K562 (cell line): ENCODE results near the gene HBEGF. TPM values are rescaled to one million over a fixed set of nuclear protein-coding genes. Genes with fewer than 3 reads are reported as not detected.

Source experiments
- ATAC-seq: fragments of 200-7000 bp; cut with Tn5 transposase; 3 replicates; pipeline ENCODE4 v1.9.1; 2020; ENCODE audit warnings: moderate library complexity
- BruUV-seq: library from RNA; stranded (reverse); fragments of 400-500 nt; replicated peaks from 2 replicates; lab custom pipeline; 2021; lab: Mats Ljungman, UMichigan
- CTCF ChIA-PET: fragments of 300-600 bp; formaldehyde crosslinking; extraction: SDS; loops from one replicate; lab custom pipeline; 2021; ENCODE audit warnings: low intra/inter-chr PET ratio; lab: Yijun Ruan, JAX
- POLR2A ChIA-PET: fragments of 300-600, 350-650 bp; sonication (Branson Sonifier 250); formaldehyde crosslinking; extraction: SDS; loops from one replicate; lab custom pipeline; 2021; ENCODE audit warnings: antibody characterized with exemption, inconsistent platforms; lab: Yijun Ruan, JAX
- DNase-seq, 4 experiments: peaks; one replicate each; pipeline versions ENCODE4 v3.0.0 to v3.0.0-alpha.2; 2011 to 2018; ENCODE audit warnings: low spot score in 3 of 4, mixed read lengths in 3 of 4; ENCODE audit errors: extremely low read depth in 1 of 4
- FAIRE-seq: peaks from 2 replicates; lab custom pipeline; 2011; peaks lifted over from hg19 to GRCh38; lab: Jason Lieb, UNC
- H2AFZ ChIP-seq: 2 replicates; pipeline ENCODE4 v1.6.0; 2011; ENCODE audit warnings: low read depth, low read length, control low read depth, inconsistent platforms
- H3K27ac ChIP-seq: fragments of 200-600 bp; 3 replicates; pipeline ENCODE4 v1.8.0; 2011; ENCODE audit warnings: low read depth, mild to moderate bottlenecking, control low read depth, inconsistent platforms, low read length, moderate library complexity, mixed read lengths; ENCODE audit errors: extremely low read depth
- H3K27me3 ChIP-seq, 2 experiments: fragments of 300-600 bp in 1 of 2; 2 replicates in 1 of 2; 3 replicates in 1 of 2; pipeline versions ENCODE4 v1.6.0 to v1.8.0; 2011; ENCODE audit warnings: inconsistent platforms in 2 of 2, low read length in 2 of 2, mild to moderate bottlenecking in 1 of 2, mixed read lengths in 1 of 2, moderate library complexity in 1 of 2; ENCODE audit not compliant: control insufficient read depth in 2 of 2, insufficient read depth in 2 of 2
- H3K36me3 ChIP-seq: fragments of 300-600 bp; 3 replicates; pipeline ENCODE4 v1.8.0; 2011; ENCODE audit warnings: mild to moderate bottlenecking, low read length, inconsistent platforms; ENCODE audit not compliant: control insufficient read depth, insufficient read depth
- H3K4me1 ChIP-seq, 2 experiments: fragments of 200-600 bp in 1 of 2; replicated peaks in 1 of 2; 2 replicates in 1 of 2; 3 replicates in 1 of 2; pipeline versions ENCODE4 v1.5.1 to v1.8.0; 2011; ENCODE audit warnings: inconsistent platforms in 2 of 2, low read length in 2 of 2, mild to moderate bottlenecking in 1 of 2, mixed read lengths in 1 of 2, moderate library complexity in 1 of 2; ENCODE audit not compliant: control insufficient read depth in 2 of 2, insufficient read depth in 2 of 2
- H3K4me2 ChIP-seq: 2 replicates; pipeline ENCODE4 v1.6.1; 2011; ENCODE audit warnings: low read length, control low read depth, inconsistent platforms, mixed read lengths; ENCODE audit not compliant: insufficient read depth
- H3K4me3 ChIP-seq: fragments of 200-600 bp; sonication (generic), shearing (Covaris generic); 2 replicates; pipeline ENCODE4 v1.5.1; 2016; ENCODE audit warnings: control low read depth, inconsistent platforms
- H3K79me2 ChIP-seq: fragments of 200-600 bp; 3 replicates; pipeline ENCODE4 v1.8.0; 2011; ENCODE audit warnings: low read length, inconsistent platforms; ENCODE audit not compliant: control insufficient read depth, insufficient read depth
- H3K9ac ChIP-seq, 2 experiments: 2 replicates each; pipeline versions ENCODE4 v1.6.0 to v1.6.1; 2011; ENCODE audit warnings: low read depth in 2 of 2, low read length in 2 of 2, control low read depth in 1 of 2, inconsistent platforms in 1 of 2, mild to moderate bottlenecking in 1 of 2, mixed read lengths in 1 of 2; ENCODE audit not compliant: insufficient read depth in 1 of 2
- H3K9me1 ChIP-seq: one replicate; pipeline ENCODE4 v1.6.0; 2011; ENCODE audit warnings: inconsistent platforms, mild to moderate bottlenecking, low read length, moderate library complexity; ENCODE audit not compliant: control insufficient read depth, insufficient read depth
- H3K9me3 ChIP-seq: replicated peaks from 2 replicates; pipeline ENCODE4 v1.5.1; 2011; ENCODE audit warnings: low read depth, low read length, inconsistent platforms; ENCODE audit not compliant: control insufficient read depth, insufficient read depth
- H4K20me1 ChIP-seq: replicated peaks from 2 replicates; pipeline ENCODE4 v1.6.1; 2011; ENCODE audit warnings: low read length, inconsistent platforms, mixed read lengths; ENCODE audit not compliant: control insufficient read depth, insufficient read depth
- ESRRB ChIP-seq: fragments of 250-450 bp; sonication (Bioruptor Pico); IDR thresholded peaks from 2 replicates; pipeline ENCODE4 v1.5.0; 2020; ENCODE audit warnings: mild to moderate bottlenecking, moderate library complexity, borderline replicate concordance
- KLF1 ChIP-seq: fragments of 450-650 bp; IDR thresholded peaks from 2 replicates; pipeline ENCODE4 v1.6.1; 2016; ENCODE audit warnings: missing genetic modification characterization, missing compliant biosample characterization
- MAZ ChIP-seq, 2 experiments: fragments of 450-650 bp in 1 of 2; sonication (generic) in 1 of 2; formaldehyde crosslinking; IDR thresholded peaks in 1 of 2; conservative IDR thresholded peaks in 1 of 2; 2 replicates each; pipeline versions ENCODE4 v1.4.0 to v1.5.0; 2020; ENCODE audit warnings: mild to moderate bottlenecking in 1 of 2, missing genetic modification reagents in 1 of 2
- ZNF589 ChIP-seq: fragments of 200-800 bp; sonication (Bioruptor generic); IDR thresholded peaks from 2 replicates; pipeline ENCODE4 v1.6.1; 2016; ENCODE audit warnings: low read depth, missing genetic modification characterization, missing compliant biosample characterization
- WGBS: fragments of 100-300 bp; shearing (Covaris generic); methylation state at CpG from one replicate; pipeline ENCODE4 v1.1.6; 2016; ENCODE audit warnings: low coverage, mixed read lengths; ENCODE audit not compliant: insufficient coverage; ENCODE audit errors: missing lambda C conversion rate; 5-methylcytosine and 5-hydroxymethylcytosine counted together
- in situ Hi-C: fragments of 300-500 bp; cut with MboI; formaldehyde crosslinking; loops from 4 replicates; pipeline ENCODE4 v1.15.0; 2018; ENCODE audit warnings: inconsistent platforms, mixed read lengths
- intact Hi-C: fragments of 100-400 bp; cut with micrococcal nuclease; formaldehyde crosslinking; loops from 2 replicates; pipeline ENCODE4 v1.14.2; 2022
- polyA plus RNA-seq, 8 experiments: library from polyadenylated mRNA; depleted of rRNA in 4 of 8; stranded (reverse) in 5 of 8; unstranded in 3 of 8; fragments of >200 nt; fragmentation: Nextera tagmentation in 2 of 8; fragmentation: Illumina TruSeq in 1 of 8; extraction: Ambion mirVana in 2 of 8; extraction: Trizol in 1 of 8; gene quantifications; 2 replicates each; pipeline versions ENCODE4 v1.2.1 to v1.2.3, GENCODE V29; 2011 to 2014; ENCODE audit warnings: inconsistent platforms in 1 of 8, missing spikeins in 1 of 8
- total RNA-seq, 7 experiments: library from RNA; depleted of rRNA in 6 of 7; stranded (reverse); fragments of >200 nt in 6 of 7; fragmentation: Illumina TruSeq in 2 of 7; extraction: Trizol in 2 of 7; gene quantifications; 2 replicates each; pipeline versions ENCODE4 v1.2.1 to v1.2.3, GENCODE V29; 2011 to 2021; ENCODE audit warnings: low replicate concordance in 1 of 7
- TF ChIP-seq, protein P1 (sequence below): fragments of 450-650 bp; IDR thresholded peaks from 2 replicates; pipeline ENCODE4 v1.6.1; 2016
- TF ChIP-seq, protein P2 (sequence below): fragments of 200-600 bp; sonication (generic); IDR thresholded peaks from one replicate; pipeline ENCODE4 v1.6.1; 2012; ENCODE audit warnings: mild to moderate bottlenecking, low read depth, low read length, inconsistent platforms

The HBEGF gene
- total and polyA plus RNA-seq, 9 of the 15 experiments (the other 6 are each of a cell fraction or from before 2014, with no cell fraction given) = 0.11 to 1.1 (median 0.60) TPM

DNA sequence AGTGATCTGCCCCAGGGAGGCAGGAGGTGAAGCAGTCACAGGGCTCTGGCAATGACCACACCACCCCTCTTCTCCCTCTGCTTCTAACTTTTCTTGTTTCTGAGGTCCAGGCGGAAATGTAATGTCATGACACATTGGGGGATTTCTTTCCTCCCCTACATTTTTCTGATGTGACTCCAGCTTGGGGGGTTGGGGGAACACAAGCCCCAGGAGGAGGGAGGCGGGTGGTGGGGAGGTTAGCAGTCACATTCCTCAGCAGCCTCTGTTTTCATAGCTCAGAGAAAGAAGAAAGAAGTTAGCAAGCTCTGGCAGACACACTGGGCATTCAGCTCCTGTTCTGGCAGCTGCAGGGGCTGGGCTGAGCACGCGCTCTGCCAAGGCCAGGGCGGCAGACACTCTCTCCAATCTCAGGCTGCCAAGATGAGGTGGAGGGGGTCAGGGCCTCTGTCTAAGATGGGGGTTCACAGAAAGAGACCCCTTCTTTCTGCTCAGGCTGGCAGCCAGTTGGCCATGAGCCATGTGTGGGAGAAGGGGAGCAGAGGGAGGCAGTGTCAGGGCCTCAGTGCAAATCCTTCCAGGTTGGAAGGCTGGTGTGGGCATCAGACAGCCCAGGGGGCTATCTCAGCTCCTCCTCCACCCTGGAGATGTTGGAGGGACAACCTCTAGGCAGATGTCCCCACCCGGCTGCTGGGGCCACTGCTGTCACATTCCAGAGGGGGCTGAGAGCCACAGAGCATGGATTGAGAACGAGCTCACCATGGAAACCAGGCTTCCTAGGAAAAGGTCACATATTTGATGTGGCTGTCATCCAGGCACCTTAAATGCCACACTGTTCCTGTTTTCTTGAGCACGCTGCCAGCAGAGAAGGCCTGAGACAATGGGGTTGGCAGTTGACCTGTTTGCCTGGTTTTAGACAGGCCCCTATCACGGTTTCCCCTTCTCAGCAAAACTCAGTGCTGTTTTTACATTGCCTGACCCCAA, 23.4 kb downstream of the HBEGF start:
- Histone ChIP-seq H3K27me3 (peaks cover 0 to 1% of the 10 kb centered on the region in 2 experiments; a peak in 3 of 5 replicates), H3K9me1 (no peaks in the 10 kb centered on the region), H3K27ac (no peak overlapping the region), H3K4me3 (no peak overlapping the region), H3K9me3 (no peaks in the 10 kb centered on the region), H3K9ac (peak overlapping the region in 1 of 2 experiments; percentile 19; a peak in 1 of 4 replicates), H4K20me1 (no peaks in the 10 kb centered on the region), H2AFZ (no peak overlapping the region), H3K4me1 (no peaks in the 10 kb centered on the region), H3K4me2 (no peak overlapping the region), H3K36me3 (no peaks in the 10 kb centered on the region), H3K79me2 (no peaks in the 10 kb centered on the region)
- BruUV-seq = no TSS peak
- no peak for DNase-seq
- FAIRE-seq = no peak
- WGBS = 47% methylated on average over 8 of the region's 9 CpGs
- intact Hi-C loops = no loop called here
- ChIA-PET CTCF (no interaction called here), POLR2A (interaction anchor here (1.4 kb wide), 2 partner anchors 13 to 18 kb away, joined by 3 to 5 read pairs; no protein-coding TSS in a partner anchor)
- in situ Hi-C loops = no loop called here
- no peak for ATAC-seq
- no peak for TF ChIP-seq KLF1 (tag)
- TF ChIP-seq ZNF589 (CRISPR knock-in tag) = no peak
- TF ChIP-seq, protein P1, sequence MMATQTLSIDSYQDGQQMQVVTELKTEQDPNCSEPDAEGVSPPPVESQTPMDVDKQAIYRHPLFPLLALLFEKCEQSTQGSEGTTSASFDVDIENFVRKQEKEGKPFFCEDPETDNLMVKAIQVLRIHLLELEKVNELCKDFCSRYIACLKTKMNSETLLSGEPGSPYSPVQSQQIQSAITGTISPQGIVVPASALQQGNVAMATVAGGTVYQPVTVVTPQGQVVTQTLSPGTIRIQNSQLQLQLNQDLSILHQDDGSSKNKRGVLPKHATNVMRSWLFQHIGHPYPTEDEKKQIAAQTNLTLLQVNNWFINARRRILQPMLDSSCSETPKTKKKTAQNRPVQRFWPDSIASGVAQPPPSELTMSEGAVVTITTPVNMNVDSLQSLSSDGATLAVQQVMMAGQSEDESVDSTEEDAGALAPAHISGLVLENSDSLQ = no peak
- TF ChIP-seq, protein P2, sequence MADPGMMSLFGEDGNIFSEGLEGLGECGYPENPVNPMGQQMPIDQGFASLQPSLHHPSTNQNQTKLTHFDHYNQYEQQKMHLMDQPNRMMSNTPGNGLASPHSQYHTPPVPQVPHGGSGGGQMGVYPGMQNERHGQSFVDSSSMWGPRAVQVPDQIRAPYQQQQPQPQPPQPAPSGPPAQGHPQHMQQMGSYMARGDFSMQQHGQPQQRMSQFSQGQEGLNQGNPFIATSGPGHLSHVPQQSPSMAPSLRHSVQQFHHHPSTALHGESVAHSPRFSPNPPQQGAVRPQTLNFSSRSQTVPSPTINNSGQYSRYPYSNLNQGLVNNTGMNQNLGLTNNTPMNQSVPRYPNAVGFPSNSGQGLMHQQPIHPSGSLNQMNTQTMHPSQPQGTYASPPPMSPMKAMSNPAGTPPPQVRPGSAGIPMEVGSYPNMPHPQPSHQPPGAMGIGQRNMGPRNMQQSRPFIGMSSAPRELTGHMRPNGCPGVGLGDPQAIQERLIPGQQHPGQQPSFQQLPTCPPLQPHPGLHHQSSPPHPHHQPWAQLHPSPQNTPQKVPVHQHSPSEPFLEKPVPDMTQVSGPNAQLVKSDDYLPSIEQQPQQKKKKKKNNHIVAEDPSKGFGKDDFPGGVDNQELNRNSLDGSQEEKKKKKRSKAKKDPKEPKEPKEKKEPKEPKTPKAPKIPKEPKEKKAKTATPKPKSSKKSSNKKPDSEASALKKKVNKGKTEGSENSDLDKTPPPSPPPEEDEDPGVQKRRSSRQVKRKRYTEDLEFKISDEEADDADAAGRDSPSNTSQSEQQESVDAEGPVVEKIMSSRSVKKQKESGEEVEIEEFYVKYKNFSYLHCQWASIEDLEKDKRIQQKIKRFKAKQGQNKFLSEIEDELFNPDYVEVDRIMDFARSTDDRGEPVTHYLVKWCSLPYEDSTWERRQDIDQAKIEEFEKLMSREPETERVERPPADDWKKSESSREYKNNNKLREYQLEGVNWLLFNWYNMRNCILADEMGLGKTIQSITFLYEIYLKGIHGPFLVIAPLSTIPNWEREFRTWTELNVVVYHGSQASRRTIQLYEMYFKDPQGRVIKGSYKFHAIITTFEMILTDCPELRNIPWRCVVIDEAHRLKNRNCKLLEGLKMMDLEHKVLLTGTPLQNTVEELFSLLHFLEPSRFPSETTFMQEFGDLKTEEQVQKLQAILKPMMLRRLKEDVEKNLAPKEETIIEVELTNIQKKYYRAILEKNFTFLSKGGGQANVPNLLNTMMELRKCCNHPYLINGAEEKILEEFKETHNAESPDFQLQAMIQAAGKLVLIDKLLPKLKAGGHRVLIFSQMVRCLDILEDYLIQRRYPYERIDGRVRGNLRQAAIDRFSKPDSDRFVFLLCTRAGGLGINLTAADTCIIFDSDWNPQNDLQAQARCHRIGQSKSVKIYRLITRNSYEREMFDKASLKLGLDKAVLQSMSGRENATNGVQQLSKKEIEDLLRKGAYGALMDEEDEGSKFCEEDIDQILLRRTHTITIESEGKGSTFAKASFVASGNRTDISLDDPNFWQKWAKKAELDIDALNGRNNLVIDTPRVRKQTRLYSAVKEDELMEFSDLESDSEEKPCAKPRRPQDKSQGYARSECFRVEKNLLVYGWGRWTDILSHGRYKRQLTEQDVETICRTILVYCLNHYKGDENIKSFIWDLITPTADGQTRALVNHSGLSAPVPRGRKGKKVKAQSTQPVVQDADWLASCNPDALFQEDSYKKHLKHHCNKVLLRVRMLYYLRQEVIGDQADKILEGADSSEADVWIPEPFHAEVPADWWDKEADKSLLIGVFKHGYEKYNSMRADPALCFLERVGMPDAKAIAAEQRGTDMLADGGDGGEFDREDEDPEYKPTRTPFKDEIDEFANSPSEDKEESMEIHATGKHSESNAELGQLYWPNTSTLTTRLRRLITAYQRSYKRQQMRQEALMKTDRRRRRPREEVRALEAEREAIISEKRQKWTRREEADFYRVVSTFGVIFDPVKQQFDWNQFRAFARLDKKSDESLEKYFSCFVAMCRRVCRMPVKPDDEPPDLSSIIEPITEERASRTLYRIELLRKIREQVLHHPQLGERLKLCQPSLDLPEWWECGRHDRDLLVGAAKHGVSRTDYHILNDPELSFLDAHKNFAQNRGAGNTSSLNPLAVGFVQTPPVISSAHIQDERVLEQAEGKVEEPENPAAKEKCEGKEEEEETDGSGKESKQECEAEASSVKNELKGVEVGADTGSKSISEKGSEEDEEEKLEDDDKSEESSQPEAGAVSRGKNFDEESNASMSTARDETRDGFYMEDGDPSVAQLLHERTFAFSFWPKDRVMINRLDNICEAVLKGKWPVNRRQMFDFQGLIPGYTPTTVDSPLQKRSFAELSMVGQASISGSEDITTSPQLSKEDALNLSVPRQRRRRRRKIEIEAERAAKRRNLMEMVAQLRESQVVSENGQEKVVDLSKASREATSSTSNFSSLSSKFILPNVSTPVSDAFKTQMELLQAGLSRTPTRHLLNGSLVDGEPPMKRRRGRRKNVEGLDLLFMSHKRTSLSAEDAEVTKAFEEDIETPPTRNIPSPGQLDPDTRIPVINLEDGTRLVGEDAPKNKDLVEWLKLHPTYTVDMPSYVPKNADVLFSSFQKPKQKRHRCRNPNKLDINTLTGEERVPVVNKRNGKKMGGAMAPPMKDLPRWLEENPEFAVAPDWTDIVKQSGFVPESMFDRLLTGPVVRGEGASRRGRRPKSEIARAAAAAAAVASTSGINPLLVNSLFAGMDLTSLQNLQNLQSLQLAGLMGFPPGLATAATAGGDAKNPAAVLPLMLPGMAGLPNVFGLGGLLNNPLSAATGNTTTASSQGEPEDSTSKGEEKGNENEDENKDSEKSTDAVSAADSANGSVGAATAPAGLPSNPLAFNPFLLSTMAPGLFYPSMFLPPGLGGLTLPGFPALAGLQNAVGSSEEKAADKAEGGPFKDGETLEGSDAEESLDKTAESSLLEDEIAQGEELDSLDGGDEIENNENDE = no peak
- no peak for TF ChIP-seq MAZ (CRISPR knock-in tag; conservative IDR thresholded peaks at IDR 0.05 in 1 of 2, IDR thresholded peaks at IDR 0.05 in 1 of 2)
- TF ChIP-seq ESRRB (CRISPR knock-in tag) = no peak
